Measurements from ENCODE around the gene HMCES.

GRCh38 chr3:129288446-129288845 lies 9.8 kb downstream of the HMCES start:
- TF ChIP-seq CTCF (IDR thresholded peaks at IDR 0.05; ENCODE audit: poor library complexity): no peak
- no peak for TF ChIP-seq EZH2 (IDR thresholded peaks at IDR 0.05; ENCODE audit: borderline replicate concordance)

All from hepatocyte (in vitro differentiated cells).